ENCODE results near the gene ARID1B. TPM values are rescaled to one million over a fixed set of nuclear protein-coding genes. Genes with fewer than 3 reads are reported as not detected.
A peak's percentile ranks its signal among the peaks of the same experiment; 100 is the strongest.

The ARID1B gene
- total RNA-seq, 2 experiments from 2014 or later: 90.1 to 164 TPM

DNA sequence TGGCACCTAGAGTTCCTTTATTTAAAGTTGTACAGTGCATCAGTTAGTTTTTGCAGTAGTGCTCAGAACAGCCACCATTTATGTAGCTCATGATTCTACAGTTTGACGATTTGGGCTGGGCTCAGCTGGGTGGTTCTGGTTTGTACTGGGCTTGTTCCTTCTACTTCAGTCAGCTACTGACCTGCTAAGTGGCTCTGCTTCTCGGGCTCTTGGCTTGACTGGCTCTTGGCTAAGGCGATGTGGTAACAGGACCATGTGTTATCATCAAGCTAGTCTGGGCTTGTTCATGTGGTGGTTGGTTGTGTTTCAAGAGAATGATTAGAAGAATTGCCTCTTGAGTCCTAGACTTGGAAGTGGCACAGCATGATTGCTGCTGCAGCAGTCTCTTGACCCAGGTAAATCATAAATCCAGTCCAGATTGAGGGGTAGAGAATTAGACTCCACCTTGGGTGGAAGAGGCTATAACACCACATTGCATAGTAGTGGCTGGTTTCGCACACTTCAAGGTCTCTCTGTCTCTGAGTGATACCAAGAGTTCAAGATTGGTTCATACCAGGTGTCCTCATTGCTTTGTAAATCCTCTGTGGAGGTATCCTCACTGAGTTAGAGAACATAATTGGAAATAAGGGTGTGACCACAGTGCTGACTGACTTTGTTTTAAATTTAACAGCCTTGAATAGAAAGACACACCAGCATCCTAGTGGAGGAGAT, 253.0 kb downstream of the ARID1B start:
- intact Hi-C loops (cut with micrococcal nuclease; ENCODE audit: unreplicated experiment): no loop called here
- Histone ChIP-seq H3K9me2 (ENCODE audit: insufficient read depth, low read length) (no peaks in the 10 kb centered on the region), H3K9me3 (ENCODE audit: low read length) (peaks cover 10% of the 10 kb centered on the region), H4K20me1 (ENCODE audit: insufficient read depth, low read length) (no peaks in the 10 kb centered on the region), H2AFZ (ENCODE audit: low read length) (no peak overlapping the region), H3K4me3 (ENCODE audit: low read depth, low read length, poor library complexity, severe bottlenecking) (no peak overlapping the region), H3K27ac (ENCODE audit: low read depth, low read length, poor library complexity, severe bottlenecking) (no peak overlapping the region), H3K36me3 (ENCODE audit: insufficient read depth, low read length) (peaks cover 14% of the 10 kb centered on the region; the same call in 1 of the 2 replicates), H3K4me1 (ENCODE audit: insufficient read depth, low read length, poor library complexity, severe bottlenecking) (peaks cover 27% of the 10 kb centered on the region), H3K79me2 (ENCODE audit: insufficient read depth, low read depth, low read length) (peaks cover 34% of the 10 kb centered on the region; the same call in 1 of the 2 replicates), H3K4me2 (ENCODE audit: low read length) (no peak overlapping the region)
- ChIA-PET CTCF (ENCODE audit: unreplicated experiment) (no interaction called here), POLR2A (no interaction called here)
- TF ChIP-seq, protein P1, sequence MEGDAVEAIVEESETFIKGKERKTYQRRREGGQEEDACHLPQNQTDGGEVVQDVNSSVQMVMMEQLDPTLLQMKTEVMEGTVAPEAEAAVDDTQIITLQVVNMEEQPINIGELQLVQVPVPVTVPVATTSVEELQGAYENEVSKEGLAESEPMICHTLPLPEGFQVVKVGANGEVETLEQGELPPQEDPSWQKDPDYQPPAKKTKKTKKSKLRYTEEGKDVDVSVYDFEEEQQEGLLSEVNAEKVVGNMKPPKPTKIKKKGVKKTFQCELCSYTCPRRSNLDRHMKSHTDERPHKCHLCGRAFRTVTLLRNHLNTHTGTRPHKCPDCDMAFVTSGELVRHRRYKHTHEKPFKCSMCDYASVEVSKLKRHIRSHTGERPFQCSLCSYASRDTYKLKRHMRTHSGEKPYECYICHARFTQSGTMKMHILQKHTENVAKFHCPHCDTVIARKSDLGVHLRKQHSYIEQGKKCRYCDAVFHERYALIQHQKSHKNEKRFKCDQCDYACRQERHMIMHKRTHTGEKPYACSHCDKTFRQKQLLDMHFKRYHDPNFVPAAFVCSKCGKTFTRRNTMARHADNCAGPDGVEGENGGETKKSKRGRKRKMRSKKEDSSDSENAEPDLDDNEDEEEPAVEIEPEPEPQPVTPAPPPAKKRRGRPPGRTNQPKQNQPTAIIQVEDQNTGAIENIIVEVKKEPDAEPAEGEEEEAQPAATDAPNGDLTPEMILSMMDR (conservative IDR thresholded peaks at IDR 0.05; ENCODE audit: low read length): no peak
- no peak for TF ChIP-seq EZH2phosphoT487 (IDR thresholded peaks at IDR 0.05; ENCODE audit: borderline replicate concordance, low read depth, low read length)
- DNase-seq (ENCODE audit: low spot score): no peak
- BruUV-seq (replicated peaks): no TSS peak

DNA sequence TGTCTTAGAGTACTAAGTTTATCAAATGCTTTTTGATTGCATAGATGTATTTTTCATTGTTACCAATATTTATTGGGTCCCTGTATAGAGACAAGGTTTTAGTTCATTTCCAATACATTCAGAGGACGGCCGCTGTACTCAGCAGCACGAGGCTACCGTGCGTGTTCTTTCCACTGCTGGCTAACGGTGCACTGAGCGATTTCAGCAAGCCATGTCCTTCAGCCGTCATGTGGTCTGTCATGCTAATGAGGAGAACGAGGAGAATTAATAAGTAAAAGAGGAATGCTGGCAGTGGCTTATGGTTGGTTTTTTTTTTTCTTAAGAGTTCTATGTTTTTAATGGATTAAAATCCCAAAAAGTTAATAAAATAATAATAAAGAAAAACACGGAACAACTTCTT, 253.6 kb downstream of the ARID1B start:
- no peak overlapping the region for H3K27ac ChIP-seq (ENCODE audit: low read depth, low read length, poor library complexity, severe bottlenecking)
- H2AFZ ChIP-seq (ENCODE audit: low read length): no peak overlapping the region
- CTCF ChIA-PET (ENCODE audit: unreplicated experiment): no interaction called here
- BruUV-seq (replicated peaks): no TSS peak
- TF ChIP-seq EZH2phosphoT487 (IDR thresholded peaks at IDR 0.05; ENCODE audit: borderline replicate concordance, low read depth, low read length): no peak
- TF ChIP-seq, protein P1 (conservative IDR thresholded peaks at IDR 0.05; ENCODE audit: low read length): no peak
- H3K9me3 ChIP-seq (ENCODE audit: low read length): peaks cover 4% of the 10 kb centered on the region; the same call in 1 of the 2 replicates
- peaks cover 33% of the 10 kb centered on the region; the same call in 1 of the 2 replicates for H3K79me2 ChIP-seq (ENCODE audit: insufficient read depth, low read depth, low read length)
- peaks cover 10% of the 10 kb centered on the region; the same call in 1 of the 2 replicates for H3K36me3 ChIP-seq (ENCODE audit: insufficient read depth, low read length)
- POLR2A ChIA-PET: no interaction called here
- H3K9me2 ChIP-seq (ENCODE audit: insufficient read depth, low read length): no peaks in the 10 kb centered on the region
- intact Hi-C loops (cut with micrococcal nuclease; ENCODE audit: unreplicated experiment): no loop called here
- H3K4me2 ChIP-seq (ENCODE audit: low read length): no peak overlapping the region
- no peak overlapping the region for H3K4me3 ChIP-seq (ENCODE audit: low read depth, low read length, poor library complexity, severe bottlenecking)
- peaks cover 27% of the 10 kb centered on the region for H3K4me1 ChIP-seq (ENCODE audit: insufficient read depth, low read length, poor library complexity, severe bottlenecking)
- no peaks in the 10 kb centered on the region for H4K20me1 ChIP-seq (ENCODE audit: insufficient read depth, low read length)
- no peak for DNase-seq (ENCODE audit: low spot score)

DNA sequence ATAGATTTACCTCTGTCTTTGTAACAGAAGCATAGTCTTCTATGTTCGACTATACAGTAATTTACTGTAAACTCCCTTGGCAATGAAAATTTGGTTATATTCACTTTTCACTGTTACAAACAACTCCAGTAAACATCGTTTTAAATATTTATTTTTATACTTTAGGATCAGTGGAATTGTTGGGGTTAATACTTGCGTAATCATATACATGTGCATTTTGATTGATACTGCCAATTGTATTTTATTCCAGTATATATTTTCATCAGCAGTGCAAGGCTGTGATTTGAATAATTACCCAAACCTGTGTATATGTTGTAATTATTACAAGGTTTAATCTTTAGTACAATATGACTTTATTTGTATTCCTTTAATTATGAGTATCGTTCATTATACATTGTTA, 255.7 kb downstream of the ARID1B start:
- Histone ChIP-seq H3K27ac (ENCODE audit: low read depth, low read length, poor library complexity, severe bottlenecking) (peak overlapping the region; percentile 33), H3K4me3 (ENCODE audit: low read depth, low read length, poor library complexity, severe bottlenecking) (peak overlapping the region; percentile 61), H3K9me3 (ENCODE audit: low read length) (no peaks in the 10 kb centered on the region), H3K4me1 (ENCODE audit: insufficient read depth, low read length, poor library complexity, severe bottlenecking) (peaks cover 27% of the 10 kb centered on the region), H3K4me2 (ENCODE audit: low read length) (peak overlapping the region; percentile 68), H2AFZ (ENCODE audit: low read length) (no peak overlapping the region), H3K36me3 (ENCODE audit: insufficient read depth, low read length) (no peaks in the 10 kb centered on the region), H3K79me2 (ENCODE audit: insufficient read depth, low read depth, low read length) (peaks cover 33% of the 10 kb centered on the region; the same call in 1 of the 2 replicates), H3K9me2 (ENCODE audit: insufficient read depth, low read length) (no peaks in the 10 kb centered on the region), H4K20me1 (ENCODE audit: insufficient read depth, low read length) (no peaks in the 10 kb centered on the region)
- TF ChIP-seq EZH2phosphoT487 (IDR thresholded peaks at IDR 0.05; ENCODE audit: borderline replicate concordance, low read depth, low read length): no peak
- TF ChIP-seq, protein P1 (conservative IDR thresholded peaks at IDR 0.05; ENCODE audit: low read length): no peak
- ChIA-PET POLR2A (interaction anchor here (0.7 to 1.1 kb wide), 2 partner anchors 13 to 410 kb away, joined by 3 read pairs; no protein-coding TSS in a partner anchor), CTCF (ENCODE audit: unreplicated experiment) (no interaction called here)
- no peak for DNase-seq (ENCODE audit: low spot score)
- BruUV-seq (replicated peaks): no TSS peak
- intact Hi-C loops (cut with micrococcal nuclease; ENCODE audit: unreplicated experiment): no loop called here

Measured in OCI-LY7 (cell line).